Measurements from ENCODE around the gene PSMB7.

PSMB7 gene

GRCh38 chr9:124361128-124361527 lies 54.1 kb downstream of the PSMB7 start:
- Histone ChIP-seq H3K9me3 (no peaks in the 10 kb centered on the region), H3K36me3 (peaks cover 0 to 11% (median 7%) of the 10 kb centered on the region in 3 donors), H3K4me3 (no peak overlapping the region), H3K27ac (no peak overlapping the region), H3K27me3 (no peaks in the 10 kb centered on the region), H3K4me1 (no peaks in the 10 kb centered on the region)
- intact Hi-C loops (cut with DNase I; ENCODE audit: low total_unique reads) = no loop called here
- no peak for DNase-seq
- TF ChIP-seq, protein P1, sequence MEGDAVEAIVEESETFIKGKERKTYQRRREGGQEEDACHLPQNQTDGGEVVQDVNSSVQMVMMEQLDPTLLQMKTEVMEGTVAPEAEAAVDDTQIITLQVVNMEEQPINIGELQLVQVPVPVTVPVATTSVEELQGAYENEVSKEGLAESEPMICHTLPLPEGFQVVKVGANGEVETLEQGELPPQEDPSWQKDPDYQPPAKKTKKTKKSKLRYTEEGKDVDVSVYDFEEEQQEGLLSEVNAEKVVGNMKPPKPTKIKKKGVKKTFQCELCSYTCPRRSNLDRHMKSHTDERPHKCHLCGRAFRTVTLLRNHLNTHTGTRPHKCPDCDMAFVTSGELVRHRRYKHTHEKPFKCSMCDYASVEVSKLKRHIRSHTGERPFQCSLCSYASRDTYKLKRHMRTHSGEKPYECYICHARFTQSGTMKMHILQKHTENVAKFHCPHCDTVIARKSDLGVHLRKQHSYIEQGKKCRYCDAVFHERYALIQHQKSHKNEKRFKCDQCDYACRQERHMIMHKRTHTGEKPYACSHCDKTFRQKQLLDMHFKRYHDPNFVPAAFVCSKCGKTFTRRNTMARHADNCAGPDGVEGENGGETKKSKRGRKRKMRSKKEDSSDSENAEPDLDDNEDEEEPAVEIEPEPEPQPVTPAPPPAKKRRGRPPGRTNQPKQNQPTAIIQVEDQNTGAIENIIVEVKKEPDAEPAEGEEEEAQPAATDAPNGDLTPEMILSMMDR (IDR thresholded peaks at IDR 0.05) = no peak

GRCh38 chr9:124359855-124360678 lies 55.2 kb downstream of the PSMB7 start:
- TF ChIP-seq, protein P1 (IDR thresholded peaks at IDR 0.05) = no peak
- no peak overlapping the region for H3K4me3 ChIP-seq
- no peak for DNase-seq
- no peak overlapping the region for H3K27ac ChIP-seq
- no peaks in the 10 kb centered on the region for H3K4me1 ChIP-seq
- no peaks in the 10 kb centered on the region for H3K27me3 ChIP-seq
- H3K36me3 ChIP-seq = peaks cover 0 to 21% (median 7%) of the 10 kb centered on the region in 3 donors
- no peaks in the 10 kb centered on the region for H3K9me3 ChIP-seq
- intact Hi-C loops (cut with DNase I; ENCODE audit: low total_unique reads) = no loop called here

DNA sequence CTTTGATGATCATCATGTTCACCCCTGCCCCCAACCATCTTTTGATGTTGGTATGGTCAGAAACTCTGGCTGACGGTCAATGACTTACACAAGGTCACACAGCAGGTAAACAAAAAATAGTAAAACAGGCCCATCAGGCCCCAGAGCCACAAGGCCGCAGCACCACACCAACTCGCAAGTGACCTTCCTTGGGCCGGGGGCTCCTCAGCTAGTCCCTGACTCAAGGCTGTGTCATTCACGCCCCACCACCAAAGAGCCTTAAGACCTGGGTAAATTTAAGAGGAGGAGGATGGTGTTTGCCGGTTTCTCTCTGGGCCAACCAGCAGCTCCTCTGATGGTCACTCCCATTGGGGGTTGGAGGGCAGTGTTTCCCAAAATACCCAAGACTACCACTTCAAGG lies 55.8 kb downstream of the PSMB7 start:
- Histone ChIP-seq H3K36me3 (peaks cover 0 to 28% (median 8%) of the 10 kb centered on the region in 3 donors), H3K9me3 (no peaks in the 10 kb centered on the region), H3K27ac (no peak overlapping the region), H3K4me3 (no peak overlapping the region), H3K27me3 (no peaks in the 10 kb centered on the region), H3K4me1 (peaks cover 0 to under 1% (median 0%) of the 10 kb centered on the region in 4 donors)
- DNase-seq = no peak
- intact Hi-C loops (cut with DNase I; ENCODE audit: low total_unique reads) = no loop called here
- TF ChIP-seq, protein P1 (IDR thresholded peaks at IDR 0.05) = no peak

GRCh38 chr9:124358631-124359030 lies 56.6 kb downstream of the PSMB7 start:
- Histone ChIP-seq H3K4me3 (no peak overlapping the region), H3K27me3 (no peaks in the 10 kb centered on the region), H3K4me1 (peaks cover 0 to 3% (median 0%) of the 10 kb centered on the region in 4 donors), H3K9me3 (no peaks in the 10 kb centered on the region), H3K36me3 (peaks cover 0 to 33% (median 16%) of the 10 kb centered on the region in 3 donors), H3K27ac (no peak overlapping the region)
- no peak for DNase-seq
- TF ChIP-seq, protein P1 (IDR thresholded peaks at IDR 0.05) = no peak
- intact Hi-C loops (cut with DNase I; ENCODE audit: low total_unique reads) = no loop called here

- H3K4me1 ChIP-seq = peaks cover 0 to 3% (median 0%) of the 10 kb centered on the region in 4 donors
- intact Hi-C loops (cut with DNase I; ENCODE audit: low total_unique reads) = no loop called here
These were observed 57.4 kb downstream of the PSMB7 start for GRCh38 chr9:124357721-124358361.

More at GRCh38 chr9:124357721-124358361, 57.4 kb downstream of the PSMB7 start:
- Histone ChIP-seq H3K27me3 (no peaks in the 10 kb centered on the region), H3K4me3 (no peak overlapping the region), H3K36me3 (peaks cover 4 to 40% (median 24%) of the 10 kb centered on the region in 3 donors), H3K27ac (no peak overlapping the region), H3K9me3 (no peaks in the 10 kb centered on the region)
- TF ChIP-seq, protein P1 (IDR thresholded peaks at IDR 0.05) = no peak
- no peak for DNase-seq
